HL-60 (cell line): ENCODE measurements around the gene MED15.
"Not testable (repeated sequence)": the region's sequence is repeated elsewhere in the genome, so short reads cannot be mapped to it uniquely, and the experiment has no call there.

Experiments
- DNase-seq, 2 experiments: peaks; one replicate each; pipeline ENCODE4 v3.0.0-alpha.2; 2010 to 2020; ENCODE audit warnings: low read depth in 1 of 2, low spot score in 1 of 2
- H3K27ac ChIP-seq: fragments of 250-450 bp; sonication (Bioruptor Pico); replicated peaks from 2 replicates; pipeline ENCODE4 v1.5.1; 2020; ENCODE audit warnings: mild to moderate bottlenecking, moderate library complexity
- H3K27me3 ChIP-seq: fragments of 250-450 bp; sonication (Bioruptor Pico); 2 replicates; pipeline ENCODE4 v1.5.1; 2021; ENCODE audit warnings: mild to moderate bottlenecking, moderate library complexity; ENCODE audit not compliant: insufficient read depth, poor library complexity, severe bottlenecking
- H3K4me3 ChIP-seq: replicated peaks from 2 replicates; pipeline ENCODE4 v1.5.1; 2011; ENCODE audit warnings: mild to moderate bottlenecking, control low read depth, low read length; ENCODE audit not compliant: insufficient read depth
- GABPA ChIP-seq: IDR thresholded peaks from 2 replicates; pipeline ENCODE4 v1.6.1; 2012; ENCODE audit warnings: low read depth
- POLR2AphosphoS5 ChIP-seq: IDR thresholded peaks from 2 replicates; pipeline ENCODE4 v1.6.1; 2012; ENCODE audit warnings: low read depth
- SPI1 ChIP-seq: IDR thresholded peaks from 2 replicates; pipeline ENCODE4 v1.6.1; 2012; ENCODE audit warnings: low read depth, mild to moderate bottlenecking, borderline replicate concordance
- TF ChIP-seq, protein P1 (sequence below): IDR thresholded peaks from 2 replicates; pipeline ENCODE4 v1.6.1; 2012; ENCODE audit warnings: low read depth; ENCODE audit not compliant: insufficient replicate concordance
- TF ChIP-seq, protein P2 (sequence below): IDR thresholded peaks from one replicate; pipeline ENCODE4 v1.5.1; 2011; ENCODE audit warnings: low read length, control low read depth, inconsistent platforms; ENCODE audit not compliant: insufficient read depth

The MED15 gene

DNA sequence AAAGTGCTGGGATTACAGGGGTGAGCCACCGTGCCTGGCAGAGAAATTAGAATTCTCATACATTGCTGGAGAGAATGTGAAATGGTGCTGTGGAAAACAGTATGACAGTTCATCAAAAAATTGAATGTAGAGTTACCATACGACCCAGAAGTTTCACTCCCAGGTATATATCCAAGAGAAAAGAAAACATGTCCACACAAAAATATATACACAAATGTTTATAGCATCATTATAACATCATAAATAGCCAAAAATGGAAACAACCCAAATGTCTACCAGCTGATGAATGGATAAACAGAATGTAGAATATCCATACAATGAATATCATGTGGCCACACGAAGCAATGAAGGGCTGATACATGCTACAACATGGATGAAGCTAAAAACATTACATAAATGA, 34.6 kb downstream of the MED15 start:
- Histone ChIP-seq H3K27me3 (no peaks in the 10 kb centered on the region), H3K27ac (no peak overlapping the region), H3K4me3 (no peak overlapping the region)
- TF ChIP-seq POLR2AphosphoS5 (no peak), GABPA (no peak), SPI1 (no peak)
- TF ChIP-seq, protein P1, sequence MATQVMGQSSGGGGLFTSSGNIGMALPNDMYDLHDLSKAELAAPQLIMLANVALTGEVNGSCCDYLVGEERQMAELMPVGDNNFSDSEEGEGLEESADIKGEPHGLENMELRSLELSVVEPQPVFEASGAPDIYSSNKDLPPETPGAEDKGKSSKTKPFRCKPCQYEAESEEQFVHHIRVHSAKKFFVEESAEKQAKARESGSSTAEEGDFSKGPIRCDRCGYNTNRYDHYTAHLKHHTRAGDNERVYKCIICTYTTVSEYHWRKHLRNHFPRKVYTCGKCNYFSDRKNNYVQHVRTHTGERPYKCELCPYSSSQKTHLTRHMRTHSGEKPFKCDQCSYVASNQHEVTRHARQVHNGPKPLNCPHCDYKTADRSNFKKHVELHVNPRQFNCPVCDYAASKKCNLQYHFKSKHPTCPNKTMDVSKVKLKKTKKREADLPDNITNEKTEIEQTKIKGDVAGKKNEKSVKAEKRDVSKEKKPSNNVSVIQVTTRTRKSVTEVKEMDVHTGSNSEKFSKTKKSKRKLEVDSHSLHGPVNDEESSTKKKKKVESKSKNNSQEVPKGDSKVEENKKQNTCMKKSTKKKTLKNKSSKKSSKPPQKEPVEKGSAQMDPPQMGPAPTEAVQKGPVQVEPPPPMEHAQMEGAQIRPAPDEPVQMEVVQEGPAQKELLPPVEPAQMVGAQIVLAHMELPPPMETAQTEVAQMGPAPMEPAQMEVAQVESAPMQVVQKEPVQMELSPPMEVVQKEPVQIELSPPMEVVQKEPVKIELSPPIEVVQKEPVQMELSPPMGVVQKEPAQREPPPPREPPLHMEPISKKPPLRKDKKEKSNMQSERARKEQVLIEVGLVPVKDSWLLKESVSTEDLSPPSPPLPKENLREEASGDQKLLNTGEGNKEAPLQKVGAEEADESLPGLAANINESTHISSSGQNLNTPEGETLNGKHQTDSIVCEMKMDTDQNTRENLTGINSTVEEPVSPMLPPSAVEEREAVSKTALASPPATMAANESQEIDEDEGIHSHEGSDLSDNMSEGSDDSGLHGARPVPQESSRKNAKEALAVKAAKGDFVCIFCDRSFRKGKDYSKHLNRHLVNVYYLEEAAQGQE, result no peak
- TF ChIP-seq, protein P2, sequence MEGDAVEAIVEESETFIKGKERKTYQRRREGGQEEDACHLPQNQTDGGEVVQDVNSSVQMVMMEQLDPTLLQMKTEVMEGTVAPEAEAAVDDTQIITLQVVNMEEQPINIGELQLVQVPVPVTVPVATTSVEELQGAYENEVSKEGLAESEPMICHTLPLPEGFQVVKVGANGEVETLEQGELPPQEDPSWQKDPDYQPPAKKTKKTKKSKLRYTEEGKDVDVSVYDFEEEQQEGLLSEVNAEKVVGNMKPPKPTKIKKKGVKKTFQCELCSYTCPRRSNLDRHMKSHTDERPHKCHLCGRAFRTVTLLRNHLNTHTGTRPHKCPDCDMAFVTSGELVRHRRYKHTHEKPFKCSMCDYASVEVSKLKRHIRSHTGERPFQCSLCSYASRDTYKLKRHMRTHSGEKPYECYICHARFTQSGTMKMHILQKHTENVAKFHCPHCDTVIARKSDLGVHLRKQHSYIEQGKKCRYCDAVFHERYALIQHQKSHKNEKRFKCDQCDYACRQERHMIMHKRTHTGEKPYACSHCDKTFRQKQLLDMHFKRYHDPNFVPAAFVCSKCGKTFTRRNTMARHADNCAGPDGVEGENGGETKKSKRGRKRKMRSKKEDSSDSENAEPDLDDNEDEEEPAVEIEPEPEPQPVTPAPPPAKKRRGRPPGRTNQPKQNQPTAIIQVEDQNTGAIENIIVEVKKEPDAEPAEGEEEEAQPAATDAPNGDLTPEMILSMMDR, result no peak
- DNase-seq, result no peak

DNA sequence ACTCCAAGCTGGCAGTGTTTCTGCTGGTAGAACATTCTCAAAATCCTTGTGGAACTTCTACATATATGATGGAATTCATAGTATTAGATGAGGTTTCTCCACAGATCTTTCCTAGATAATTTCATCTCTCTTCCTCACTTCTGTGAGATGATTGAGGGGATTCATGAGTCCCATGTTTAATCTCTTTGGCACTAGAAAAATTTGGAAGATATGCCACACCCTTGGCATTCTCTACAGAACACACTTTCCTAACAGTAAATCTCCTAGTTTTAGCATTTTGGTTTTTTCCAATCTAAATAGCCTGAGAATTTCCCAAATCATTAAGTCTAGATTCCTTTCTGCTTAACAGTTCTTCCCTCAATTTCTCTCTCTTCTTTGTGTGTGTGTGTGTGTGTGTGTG, 35.3 kb downstream of the MED15 start:
- Histone ChIP-seq H3K27ac (no peak overlapping the region), H3K4me3 (no peak overlapping the region), H3K27me3 (no peaks in the 10 kb centered on the region)
- TF ChIP-seq, protein P1, result no peak
- TF ChIP-seq GABPA, result no peak
- no peak for TF ChIP-seq POLR2AphosphoS5
- no peak for DNase-seq

DNA sequence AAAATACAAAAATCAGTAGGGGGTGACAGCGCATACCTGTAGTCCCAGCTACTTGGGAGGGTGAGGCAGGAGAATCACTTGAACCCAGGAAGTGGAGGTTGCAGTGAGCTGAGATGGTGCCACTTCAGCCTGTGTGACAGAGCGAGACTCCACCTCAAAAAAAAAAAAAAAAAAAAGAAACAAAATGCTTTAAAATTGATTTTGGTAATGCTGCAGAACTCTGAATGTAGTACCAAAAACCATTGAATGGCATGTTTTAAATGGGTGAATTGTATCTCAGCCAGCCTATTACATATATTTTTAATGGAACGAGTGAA, 37.9 kb downstream of the MED15 start:
- not testable (repeated sequence) for H3K27me3 ChIP-seq, H3K27ac ChIP-seq, DNase-seq, H3K4me3 ChIP-seq

DNA sequence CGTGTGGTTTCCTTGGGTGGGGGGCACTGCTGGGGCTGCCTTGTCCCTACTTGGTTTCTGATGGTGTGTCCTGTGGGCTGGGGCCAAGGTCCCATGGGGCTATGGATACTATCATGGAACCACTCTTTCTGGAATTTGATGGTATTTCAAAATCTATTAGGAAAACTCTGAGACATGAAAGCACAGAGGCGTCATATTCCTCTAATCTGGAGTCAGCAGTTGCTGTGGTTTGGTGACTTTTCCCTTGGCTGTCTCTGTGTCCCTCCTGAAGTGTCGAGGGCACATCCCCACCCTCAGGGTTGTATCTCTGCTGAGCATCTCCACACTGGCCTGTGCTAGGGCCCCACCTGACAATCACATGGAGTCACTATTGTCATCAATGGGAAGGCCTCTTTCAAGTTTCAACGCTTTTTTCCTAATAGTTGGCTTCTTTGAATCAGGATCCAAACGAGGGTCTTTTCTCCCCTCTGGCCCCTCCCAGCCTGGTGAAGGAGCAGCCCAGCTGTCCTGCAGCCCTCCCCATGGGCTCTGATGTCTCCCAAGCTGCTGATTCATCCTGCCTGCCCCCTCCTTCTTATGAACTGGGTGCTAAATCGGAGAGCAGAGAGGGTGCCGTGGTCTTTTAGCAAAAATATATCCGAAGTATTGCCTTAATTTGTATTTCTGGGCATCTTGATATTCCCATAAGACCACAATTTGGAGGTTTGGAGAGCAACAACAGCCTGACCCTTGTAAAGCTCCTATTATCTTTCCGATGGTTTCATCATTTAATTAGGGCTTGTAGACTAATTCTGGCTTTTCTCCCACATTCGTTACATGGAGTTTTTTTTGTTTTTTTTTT, 38.5 kb downstream of the MED15 start:
- no peak overlapping the region for H3K27ac ChIP-seq
- TF ChIP-seq POLR2AphosphoS5 (no peak), GABPA (no peak), SPI1 (no peak)
- TF ChIP-seq, protein P1, result no peak
- TF ChIP-seq, protein P2, result no peak
- H3K4me3 ChIP-seq, result no peak overlapping the region
- no peak for DNase-seq
- no peaks in the 10 kb centered on the region for H3K27me3 ChIP-seq
